SKM-1 (cell line): ENCODE measurements around the gene TSPAN17.

Experiments used
- DNase-seq: peaks from one replicate; lab custom pipeline; 2025; ENCODE audit not compliant: unreplicated experiment; lab: John Stamatoyannopoulos, UW

The TSPAN17 gene

GRCh38 chr5:176620333-176620981 lies 26.8 kb upstream of the TSPAN17 start:
- DNase-seq: no peak

- no peak for DNase-seq
Observed at GRCh38 chr5:176621661-176622079, 25.6 kb upstream of the TSPAN17 start.

- DNase-seq: no peak
Observed at GRCh38 chr5:176624142-176624541, 23.1 kb upstream of the TSPAN17 start.

GRCh38 chr5:176624938-176625337 lies 22.3 kb upstream of the TSPAN17 start:
- no peak for DNase-seq

GRCh38 chr5:176625512-176625911 lies 21.8 kb upstream of the TSPAN17 start:
- no peak for DNase-seq

GRCh38 chr5:176625966-176626875 lies 21.1 kb upstream of the TSPAN17 start:
- no peak for DNase-seq

- DNase-seq: no peak
Observed at GRCh38 chr5:176626876-176627236, 20.4 kb upstream of the TSPAN17 start.

- no peak for DNase-seq
Observed at GRCh38 chr5:176627582-176627981, 19.7 kb upstream of the TSPAN17 start.

- DNase-seq: no peak
Observed at GRCh38 chr5:176628406-176629228, 18.7 kb upstream of the TSPAN17 start.

- no peak for DNase-seq
Observed at GRCh38 chr5:176629317-176629852, 17.9 kb upstream of the TSPAN17 start.

- no peak for DNase-seq
Observed at GRCh38 chr5:176629853-176630680, 17.2 kb upstream of the TSPAN17 start, which contains the start of the genes EIF4E1B and SNCB. Gene EIF4E1B (plus strand): TSS chr5:176630675. CDS start chr5:176642788, 12,113 bp downstream. Gene SNCB (minus strand): TSS chr5:176630534. CDS start chr5:176629654, 880 bp downstream.

- DNase-seq: no peak
Observed at GRCh38 chr5:176630681-176631222, 16.5 kb upstream of the TSPAN17 start.

- DNase-seq: no peak
Observed at GRCh38 chr5:176631383-176632200, 15.7 kb upstream of the TSPAN17 start.

GRCh38 chr5:176632745-176633144 lies 14.5 kb upstream of the TSPAN17 start:
- DNase-seq: no peak

GRCh38 chr5:176633598-176633997 lies 13.7 kb upstream of the TSPAN17 start:
- no peak for DNase-seq

- DNase-seq: no peak
Observed at GRCh38 chr5:176636426-176636825, 10.9 kb upstream of the TSPAN17 start.

- DNase-seq: no peak
Observed at GRCh38 chr5:176637556-176637955, 9.7 kb upstream of the TSPAN17 start.

GRCh38 chr5:176638437-176638836 lies 8.8 kb upstream of the TSPAN17 start:
- no peak for DNase-seq

GRCh38 chr5:176639208-176639607 lies 8.1 kb upstream of the TSPAN17 start:
- DNase-seq: no peak
